ENCODE data around the gene KRT74. TPM values are rescaled to one million over a fixed set of nuclear protein-coding genes. Genes with fewer than 3 reads are reported as not detected.

The KRT74 gene
- total and polyA plus RNA-seq, 10 of the 15 experiments (the other 5 are each of a cell fraction or from before 2014, with no cell fraction given) = not detected

DNA sequence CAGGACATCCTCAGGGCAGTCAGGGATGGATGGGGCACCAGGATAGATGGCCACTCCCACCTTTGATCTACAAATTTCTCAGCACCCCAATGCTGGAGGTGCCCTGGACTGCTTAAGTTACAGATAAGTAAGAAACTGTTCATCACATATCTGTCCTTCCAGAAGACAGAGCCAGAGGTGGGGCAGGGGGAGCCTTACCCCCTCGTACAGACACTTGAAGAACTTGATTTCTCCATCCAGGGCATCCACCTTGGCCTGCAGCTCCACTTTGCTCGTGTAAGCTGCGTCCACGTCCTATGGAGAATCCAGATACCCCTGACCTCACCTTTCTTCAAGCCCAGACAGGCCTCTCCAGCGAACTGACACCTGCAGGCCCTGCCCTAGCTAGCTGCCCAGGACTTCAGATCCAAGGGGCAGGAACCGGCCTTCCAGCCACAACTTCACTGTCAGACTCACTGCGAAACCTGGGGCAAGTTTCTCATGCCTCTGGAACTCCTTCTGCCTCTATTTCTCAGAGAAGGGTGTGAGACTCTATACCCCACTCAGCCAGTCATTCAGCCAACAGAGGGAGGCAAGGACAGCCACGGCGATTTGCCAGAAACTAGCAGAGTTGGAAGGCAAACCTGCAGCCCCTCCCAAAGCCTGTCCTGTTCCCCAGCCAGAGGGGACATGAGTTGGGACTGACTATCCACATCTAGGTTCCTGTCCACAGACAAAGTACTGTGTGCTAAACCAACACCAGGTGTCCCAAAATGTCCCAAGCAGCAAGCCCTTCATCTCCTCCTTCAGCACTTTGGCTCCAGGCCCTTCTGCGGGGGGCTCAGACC, 41.0 kb upstream of the KRT74 start:
- ChIA-PET POLR2A (no interaction called here), RAD21 (ENCODE audit: unreplicated experiment) (no interaction called here), CTCF (no interaction called here), SMC1A (ENCODE audit: uncharacterized antibody, unreplicated experiment) (no interaction called here)
- H3K9ac ChIP-seq (ENCODE audit: control insufficient read depth, insufficient read depth, low read length) = no peak overlapping the region
- DNase-seq (ENCODE audit: low read depth, low spot score) = no peak
- H3K4me3 ChIP-seq = no peak overlapping the region
- BruUV-seq (replicated peaks) = no TSS peak
- H4K20me1 ChIP-seq (ENCODE audit: control insufficient read depth, insufficient read depth) = no peaks in the 10 kb centered on the region
- 19% methylated on average over 10 of the region's 10 CpGs for WGBS (ENCODE audit: insufficient coverage, insufficient replicate concordance, low lambda C conversion rate, missing lambda C conversion rate)
- peaks cover 0 to 3% of the 10 kb centered on the region in 2 experiments; a peak in 3 of 4 replicates for H3K27me3 ChIP-seq (replicated peaks in 1 of 2; ENCODE audit: control insufficient read depth in 2 of 2, insufficient read depth in 2 of 2, low read length in 1 of 2)
- no peaks in the 10 kb centered on the region for H3K9me3 ChIP-seq (replicated peaks; ENCODE audit: control insufficient read depth, insufficient read depth, low read length)
- FAIRE-seq = no peak
- no peak for ATAC-seq
- no peak overlapping the region for H2AFZ ChIP-seq (ENCODE audit: control insufficient read depth, low read depth, low read length)
- H3K27ac ChIP-seq (ENCODE audit: control insufficient read depth, insufficient read depth) = no peak overlapping the region
- intact Hi-C loops (cut with micrococcal nuclease; ENCODE audit: unreplicated experiment) = no loop called here
- in situ Hi-C loops (cut with MboI) = no loop called here
- H3K4me2 ChIP-seq (ENCODE audit: control insufficient read depth, insufficient read depth) = no peak overlapping the region
- no peaks in the 10 kb centered on the region for H3K4me1 ChIP-seq (ENCODE audit: control insufficient read depth, insufficient read depth, low read length)
- no peaks in the 10 kb centered on the region for H3K79me2 ChIP-seq (ENCODE audit: control insufficient read depth, insufficient read depth, low read length)
- H3K36me3 ChIP-seq (ENCODE audit: control insufficient read depth in 2 of 2, insufficient read depth in 2 of 2, low read length in 1 of 2) = no peaks in the 10 kb centered on the region
- no peak for TF ChIP-seq PAX5 (IDR thresholded peaks at IDR 0.05; ENCODE audit: borderline replicate concordance, low read depth, low read length)
- TF ChIP-seq RCOR1 (conservative IDR thresholded peaks at IDR 0.05; ENCODE audit: low read depth, low read length) = no peak
- no peak for TF ChIP-seq RAD51 (IDR thresholded peaks at IDR 0.05)
- TF ChIP-seq, protein P1, sequence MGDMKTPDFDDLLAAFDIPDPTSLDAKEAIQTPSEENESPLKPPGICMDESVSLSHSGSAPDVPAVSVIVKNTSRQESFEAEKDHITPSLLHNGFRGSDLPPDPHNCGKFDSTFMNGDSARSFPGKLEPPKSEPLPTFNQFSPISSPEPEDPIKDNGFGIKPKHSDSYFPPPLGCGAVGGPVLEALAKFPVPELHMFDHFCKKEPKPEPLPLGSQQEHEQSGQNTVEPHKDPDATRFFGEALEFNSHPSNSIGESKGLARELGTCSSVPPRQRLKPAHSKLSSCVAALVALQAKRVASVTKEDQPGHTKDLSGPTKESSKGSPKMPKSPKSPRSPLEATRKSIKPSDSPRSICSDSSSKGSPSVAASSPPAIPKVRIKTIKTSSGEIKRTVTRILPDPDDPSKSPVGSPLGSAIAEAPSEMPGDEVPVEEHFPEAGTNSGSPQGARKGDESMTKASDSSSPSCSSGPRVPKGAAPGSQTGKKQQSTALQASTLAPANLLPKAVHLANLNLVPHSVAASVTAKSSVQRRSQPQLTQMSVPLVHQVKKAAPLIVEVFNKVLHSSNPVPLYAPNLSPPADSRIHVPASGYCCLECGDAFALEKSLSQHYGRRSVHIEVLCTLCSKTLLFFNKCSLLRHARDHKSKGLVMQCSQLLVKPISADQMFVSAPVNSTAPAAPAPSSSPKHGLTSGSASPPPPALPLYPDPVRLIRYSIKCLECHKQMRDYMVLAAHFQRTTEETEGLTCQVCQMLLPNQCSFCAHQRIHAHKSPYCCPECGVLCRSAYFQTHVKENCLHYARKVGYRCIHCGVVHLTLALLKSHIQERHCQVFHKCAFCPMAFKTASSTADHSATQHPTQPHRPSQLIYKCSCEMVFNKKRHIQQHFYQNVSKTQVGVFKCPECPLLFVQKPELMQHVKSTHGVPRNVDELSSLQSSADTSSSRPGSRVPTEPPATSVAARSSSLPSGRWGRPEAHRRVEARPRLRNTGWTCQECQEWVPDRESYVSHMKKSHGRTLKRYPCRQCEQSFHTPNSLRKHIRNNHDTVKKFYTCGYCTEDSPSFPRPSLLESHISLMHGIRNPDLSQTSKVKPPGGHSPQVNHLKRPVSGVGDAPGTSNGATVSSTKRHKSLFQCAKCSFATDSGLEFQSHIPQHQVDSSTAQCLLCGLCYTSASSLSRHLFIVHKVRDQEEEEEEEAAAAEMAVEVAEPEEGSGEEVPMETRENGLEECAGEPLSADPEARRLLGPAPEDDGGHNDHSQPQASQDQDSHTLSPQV (IDR thresholded peaks at IDR 0.05) = no peak
- TF ChIP-seq KAT2A (conservative IDR thresholded peaks at IDR 0.05; ENCODE audit: control insufficient read depth, low read depth, low read length) = no peak
- no peak for TF ChIP-seq CBFB (IDR thresholded peaks at IDR 0.05; ENCODE audit: low read depth)
- TF ChIP-seq, protein P2, sequence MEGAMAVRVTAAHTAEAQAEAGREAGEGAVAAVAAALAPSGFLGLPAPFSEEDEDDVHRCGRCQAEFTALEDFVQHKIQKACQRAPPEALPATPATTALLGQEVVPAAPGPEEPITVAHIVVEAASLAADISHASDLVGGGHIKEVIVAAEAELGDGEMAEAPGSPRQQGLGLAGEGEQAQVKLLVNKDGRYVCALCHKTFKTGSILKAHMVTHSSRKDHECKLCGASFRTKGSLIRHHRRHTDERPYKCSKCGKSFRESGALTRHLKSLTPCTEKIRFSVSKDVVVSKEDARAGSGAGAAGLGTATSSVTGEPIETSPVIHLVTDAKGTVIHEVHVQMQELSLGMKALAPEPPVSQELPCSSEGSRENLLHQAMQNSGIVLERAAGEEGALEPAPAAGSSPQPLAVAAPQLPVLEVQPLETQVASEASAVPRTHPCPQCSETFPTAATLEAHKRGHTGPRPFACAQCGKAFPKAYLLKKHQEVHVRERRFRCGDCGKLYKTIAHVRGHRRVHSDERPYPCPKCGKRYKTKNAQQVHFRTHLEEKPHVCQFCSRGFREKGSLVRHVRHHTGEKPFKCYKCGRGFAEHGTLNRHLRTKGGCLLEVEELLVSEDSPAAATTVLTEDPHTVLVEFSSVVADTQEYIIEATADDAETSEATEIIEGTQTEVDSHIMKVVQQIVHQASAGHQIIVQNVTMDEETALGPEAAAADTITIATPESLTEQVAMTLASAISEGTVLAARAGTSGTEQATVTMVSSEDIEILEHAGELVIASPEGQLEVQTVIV (IDR thresholded peaks at IDR 0.05; ENCODE audit: borderline replicate concordance, partially characterized antibody) = no peak
- no peak for TF ChIP-seq RAD21 (IDR thresholded peaks at IDR 0.05; ENCODE audit: insufficient read depth, low read depth, low read length)
- TF ChIP-seq ZZZ3 (IDR thresholded peaks at IDR 0.05; ENCODE audit: control insufficient read depth, insufficient read length, low read depth) = no peak
- TF ChIP-seq, protein P3, sequence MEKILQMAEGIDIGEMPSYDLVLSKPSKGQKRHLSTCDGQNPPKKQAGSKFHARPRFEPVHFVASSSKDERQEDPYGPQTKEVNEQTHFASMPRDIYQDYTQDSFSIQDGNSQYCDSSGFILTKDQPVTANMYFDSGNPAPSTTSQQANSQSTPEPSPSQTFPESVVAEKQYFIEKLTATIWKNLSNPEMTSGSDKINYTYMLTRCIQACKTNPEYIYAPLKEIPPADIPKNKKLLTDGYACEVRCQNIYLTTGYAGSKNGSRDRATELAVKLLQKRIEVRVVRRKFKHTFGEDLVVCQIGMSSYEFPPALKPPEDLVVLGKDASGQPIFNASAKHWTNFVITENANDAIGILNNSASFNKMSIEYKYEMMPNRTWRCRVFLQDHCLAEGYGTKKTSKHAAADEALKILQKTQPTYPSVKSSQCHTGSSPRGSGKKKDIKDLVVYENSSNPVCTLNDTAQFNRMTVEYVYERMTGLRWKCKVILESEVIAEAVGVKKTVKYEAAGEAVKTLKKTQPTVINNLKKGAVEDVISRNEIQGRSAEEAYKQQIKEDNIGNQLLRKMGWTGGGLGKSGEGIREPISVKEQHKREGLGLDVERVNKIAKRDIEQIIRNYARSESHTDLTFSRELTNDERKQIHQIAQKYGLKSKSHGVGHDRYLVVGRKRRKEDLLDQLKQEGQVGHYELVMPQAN (conservative IDR thresholded peaks at IDR 0.05) = no peak
- TF ChIP-seq, protein P4, sequence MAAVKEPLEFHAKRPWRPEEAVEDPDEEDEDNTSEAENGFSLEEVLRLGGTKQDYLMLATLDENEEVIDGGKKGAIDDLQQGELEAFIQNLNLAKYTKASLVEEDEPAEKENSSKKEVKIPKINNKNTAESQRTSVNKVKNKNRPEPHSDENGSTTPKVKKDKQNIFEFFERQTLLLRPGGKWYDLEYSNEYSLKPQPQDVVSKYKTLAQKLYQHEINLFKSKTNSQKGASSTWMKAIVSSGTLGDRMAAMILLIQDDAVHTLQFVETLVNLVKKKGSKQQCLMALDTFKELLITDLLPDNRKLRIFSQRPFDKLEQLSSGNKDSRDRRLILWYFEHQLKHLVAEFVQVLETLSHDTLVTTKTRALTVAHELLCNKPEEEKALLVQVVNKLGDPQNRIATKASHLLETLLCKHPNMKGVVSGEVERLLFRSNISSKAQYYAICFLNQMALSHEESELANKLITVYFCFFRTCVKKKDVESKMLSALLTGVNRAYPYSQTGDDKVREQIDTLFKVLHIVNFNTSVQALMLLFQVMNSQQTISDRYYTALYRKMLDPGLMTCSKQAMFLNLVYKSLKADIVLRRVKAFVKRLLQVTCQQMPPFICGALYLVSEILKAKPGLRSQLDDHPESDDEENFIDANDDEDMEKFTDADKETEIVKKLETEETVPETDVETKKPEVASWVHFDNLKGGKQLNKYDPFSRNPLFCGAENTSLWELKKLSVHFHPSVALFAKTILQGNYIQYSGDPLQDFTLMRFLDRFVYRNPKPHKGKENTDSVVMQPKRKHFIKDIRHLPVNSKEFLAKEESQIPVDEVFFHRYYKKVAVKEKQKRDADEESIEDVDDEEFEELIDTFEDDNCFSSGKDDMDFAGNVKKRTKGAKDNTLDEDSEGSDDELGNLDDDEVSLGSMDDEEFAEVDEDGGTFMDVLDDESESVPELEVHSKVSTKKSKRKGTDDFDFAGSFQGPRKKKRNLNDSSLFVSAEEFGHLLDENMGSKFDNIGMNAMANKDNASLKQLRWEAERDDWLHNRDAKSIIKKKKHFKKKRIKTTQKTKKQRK (IDR thresholded peaks at IDR 0.05; ENCODE audit: low read depth, low read length) = no peak
